SK-N-SH (cell line): ENCODE data around the gene C1orf159. TPM values are rescaled to one million over a fixed set of nuclear protein-coding genes. Genes with fewer than 3 reads are reported as not detected.

Experiments
- CTCF ChIA-PET: fragments of 300-600, 350-600 bp; formaldehyde crosslinking; extraction: SDS; loops from one replicate; lab custom pipeline; 2021; lab: Yijun Ruan, JAX
- POLR2A ChIA-PET: fragments of 350-600 bp; sonication (Branson Sonifier 250); formaldehyde crosslinking; extraction: SDS; loops from one replicate; lab custom pipeline; 2020; ENCODE audit warnings: antibody characterized with exemption, inconsistent platforms; lab: Yijun Ruan, JAX
- DNase-seq: peaks from one replicate; pipeline ENCODE4 v3.0.0; 2012
- H2AFZ ChIP-seq: fragments of 200-600 bp; sonication (generic); 2 replicates; pipeline ENCODE4 v1.8.1; 2016; ENCODE audit warnings: antibody characterized with exemption, mild to moderate bottlenecking, low read depth
- H3F3A ChIP-seq: fragments of 200-600 bp; sonication (generic); replicated peaks from 2 replicates; pipeline ENCODE3; 2016; ENCODE audit warnings: antibody characterized with exemption, mild to moderate bottlenecking; ENCODE audit not compliant: insufficient read depth
- H3K27ac ChIP-seq, 2 experiments: fragments of 200-500 bp in 1 of 2; fragments of 200-600 bp in 1 of 2; sonication (Bioruptor generic) in 1 of 2; sonication (generic), shearing (Covaris generic) in 1 of 2; 2 replicates each; pipeline versions ENCODE4 v1.5.1 to v1.6.1; 2014 to 2016; ENCODE audit warnings: low read depth in 2 of 2, inconsistent platforms in 1 of 2, low read length in 1 of 2, mild to moderate bottlenecking in 1 of 2, mixed read lengths in 1 of 2
- H3K27me3 ChIP-seq: fragments of 200-600 bp; sonication (generic), shearing (Covaris generic); 2 replicates; pipeline ENCODE4 v1.6.1; 2016; ENCODE audit warnings: mixed run types; ENCODE audit not compliant: insufficient read depth
- H3K36me3 ChIP-seq, 2 experiments: fragments of 200-500 bp in 1 of 2; fragments of 200-600 bp in 1 of 2; sonication (Bioruptor generic) in 1 of 2; sonication (generic) in 1 of 2; replicated peaks in 1 of 2; 2 replicates each; pipeline versions ENCODE3 to v1.5.1; 2014 to 2016; ENCODE audit warnings: low read length in 1 of 2, mild to moderate bottlenecking in 1 of 2; ENCODE audit not compliant: insufficient read depth in 2 of 2, control insufficient read depth in 1 of 2
- H3K4me1 ChIP-seq, 2 experiments: fragments of 200-500 bp in 1 of 2; fragments of 200-600 bp in 1 of 2; sonication (Bioruptor generic) in 1 of 2; sonication (generic), shearing (Covaris generic) in 1 of 2; 2 replicates each; pipeline versions ENCODE4 v1.5.1 to v1.6.1; 2014 to 2016; ENCODE audit warnings: low read depth in 1 of 2, low read length in 1 of 2, mixed run types in 1 of 2; ENCODE audit not compliant: insufficient read depth in 2 of 2, control insufficient read depth in 1 of 2
- H3K4me2 ChIP-seq: fragments of 200-600 bp; sonication (generic), shearing (Covaris generic); 2 replicates; pipeline ENCODE4 v1.6.1; 2017; ENCODE audit warnings: mixed run types
- H3K4me3 ChIP-seq, 2 experiments: fragments of 200-500 bp in 1 of 2; fragments of 200-600 bp in 1 of 2; sonication (Bioruptor generic) in 1 of 2; sonication (generic), shearing (Covaris generic) in 1 of 2; 2 replicates each; pipeline versions ENCODE4 v1.5.1 to v1.8.1; 2014 to 2016; ENCODE audit warnings: low read depth in 2 of 2, inconsistent platforms in 1 of 2, low read length in 1 of 2, mild to moderate bottlenecking in 1 of 2, mixed read lengths in 1 of 2, moderate library complexity in 1 of 2
- H3K79me2 ChIP-seq: fragments of 200-600 bp; sonication (generic); 2 replicates; pipeline ENCODE4 v1.8.1; 2017; ENCODE audit warnings: mild to moderate bottlenecking; ENCODE audit not compliant: insufficient read depth
- H3K9ac ChIP-seq: fragments of 200-600 bp; sonication (generic); 2 replicates; pipeline ENCODE4 v1.6.1; 2017; ENCODE audit warnings: mixed run types
- H3K9me2 ChIP-seq: fragments of 200-600 bp; sonication (generic); 2 replicates; pipeline ENCODE4 v1.6.1; 2017; ENCODE audit warnings: mixed run types
- H3K9me3 ChIP-seq: fragments of 200-600 bp; sonication (generic); 2 replicates; pipeline ENCODE4 v1.6.1; 2017; ENCODE audit warnings: mixed run types, mild to moderate bottlenecking, moderate library complexity
- H4K20me1 ChIP-seq: fragments of 200-600 bp; sonication (generic); 2 replicates; pipeline ENCODE4 v1.6.1; 2017; ENCODE audit warnings: mild to moderate bottlenecking, mixed run types; ENCODE audit not compliant: insufficient read depth
- ELF1 ChIP-seq: IDR thresholded peaks from 2 replicates; pipeline ENCODE4 v1.4.0; 2012
- EP300 ChIP-seq, 2 experiments: IDR thresholded peaks; 2 replicates each; pipeline versions ENCODE4 v1.4.0 to v1.6.1; 2012; ENCODE audit warnings: borderline replicate concordance in 1 of 2, low read depth in 1 of 2, low read length in 1 of 2
- EZH2phosphoT487 ChIP-seq: fragments of 200-600 bp; sonication (generic); IDR thresholded peaks from 2 replicates; pipeline ENCODE4 v1.6.1; 2017; ENCODE audit warnings: low read depth, mixed run types, mild to moderate bottlenecking, antibody characterized with exemption, moderate library complexity, borderline replicate concordance
- JUND ChIP-seq: IDR thresholded peaks from 2 replicates; pipeline ENCODE4 v1.4.0; 2012
- MAX ChIP-seq: IDR thresholded peaks from 2 replicates; pipeline ENCODE4 v1.4.0; 2012; ENCODE audit warnings: low read depth
- MEF2A ChIP-seq: IDR thresholded peaks from 2 replicates; pipeline ENCODE4 v1.4.0; 2012; ENCODE audit warnings: low read depth, borderline replicate concordance
- NFIC ChIP-seq: IDR thresholded peaks from 2 replicates; pipeline ENCODE4 v1.4.0; 2012; ENCODE audit warnings: borderline replicate concordance
- POLR2AphosphoS5 ChIP-seq: IDR thresholded peaks from 2 replicates; pipeline ENCODE4 v1.6.1; 2012; ENCODE audit warnings: low read depth, low read length
- RCOR1 ChIP-seq: fragments of 150-350 bp; IDR thresholded peaks from 2 replicates; pipeline ENCODE4 v1.6.1; 2017; ENCODE audit warnings: antibody characterized with exemption, low read length
- REST ChIP-seq: IDR thresholded peaks from 2 replicates; pipeline ENCODE4 v1.6.1; 2012; ENCODE audit warnings: mild to moderate bottlenecking, low read depth, low read length, moderate library complexity
- SIN3A ChIP-seq: IDR thresholded peaks from 2 replicates; pipeline ENCODE4 v1.6.1; 2012; ENCODE audit warnings: low read depth, mild to moderate bottlenecking, low read length, moderate library complexity, borderline replicate concordance
- SMC3 ChIP-seq: IDR thresholded peaks from 2 replicates; pipeline ENCODE4 v1.6.1; 2012; ENCODE audit warnings: low read depth, low read length, improper control_type of control experiment
- TCF12 ChIP-seq: IDR thresholded peaks from 2 replicates; pipeline ENCODE4 v1.4.0; 2012
- USF2 ChIP-seq: fragments of 150-350 bp; IDR thresholded peaks from 2 replicates; pipeline ENCODE4 v1.6.1; 2017; ENCODE audit warnings: antibody characterized with exemption, low read length, low read depth, borderline replicate concordance
- YY1 ChIP-seq: IDR thresholded peaks from 2 replicates; pipeline ENCODE4 v1.4.0; 2012; ENCODE audit warnings: low read depth, mild to moderate bottlenecking
- WGBS: methylation state at CpG from one replicate; pipeline ENCODE4 v1.1.6; 2017; ENCODE audit warnings: low lambda C conversion rate; 5-methylcytosine and 5-hydroxymethylcytosine counted together
- polyA plus RNA-seq, 3 experiments: library from polyadenylated mRNA; depleted of rRNA; stranded (reverse); fragments of >200 nt; gene quantifications; 2 replicates each; pipeline ENCODE4 v1.2.3, GENCODE V29; 2012

Gene C1orf159
- polyA plus RNA-seq, 1 of the 3 experiments (the other 2 are of a cell fraction), result 10.2 TPM

GRCh38 chr1:1118876-1119220 lies 3.0 kb upstream of the C1orf159 start:
- no peaks in the 10 kb centered on the region for H3K9me3 ChIP-seq
- no peaks in the 10 kb centered on the region for H3K9me2 ChIP-seq
- H3K36me3 ChIP-seq, result no peaks in the 10 kb centered on the region
- 0 out of 2 replicates have a peak, but pooled peaks cover 6% of the 10 kb centered on the region for H3K27me3 ChIP-seq
- H3K4me3 ChIP-seq, result no peak overlapping the region
- H3K79me2 ChIP-seq, result no peaks in the 10 kb centered on the region
- 79% methylated on average over 11 of the region's 11 CpGs for WGBS
- H4K20me1 ChIP-seq, result no peaks in the 10 kb centered on the region
- POLR2A ChIA-PET, result no interaction called here
- H3K9ac ChIP-seq, result no peak overlapping the region
- peaks cover 0 to 20% of the 10 kb centered on the region in 2 experiments; a peak in 1 of 4 replicates for H3K4me1 ChIP-seq
- H3F3A ChIP-seq, result peaks cover 10% of the 10 kb centered on the region
- TF ChIP-seq EP300 (IDR thresholded peaks at IDR 0.05; ENCODE audit: borderline replicate concordance in 1 of 2, low read depth in 1 of 2, low read length in 1 of 2) (no peak), ELF1 (no peak), MAX (no peak), TCF12 (no peak), REST (no peak), MEF2A (no peak), NFIC (no peak), SIN3A (no peak), POLR2AphosphoS5 (no peak), SMC3 (no peak), EZH2phosphoT487 (no peak), JUND (no peak), YY1 (no peak), RCOR1 (no peak), USF2 (no peak)
- TF ChIP-seq, all 33 proteins: peak for 0
- CTCF ChIA-PET, result interaction anchor here (1.0 to 7.2 kb wide), 6 partner anchors 55 to 174 kb away, joined by 3 to 131 read pairs (median 5); no protein-coding TSS in a partner anchor
- Histone ChIP-seq H2AFZ (no peak overlapping the region), H3K4me2 (no peak overlapping the region), H3K27ac (no peak overlapping the region)
- DNase-seq, result no peak
